Measurements from ENCODE around the gene TAGLN3. TPM values are rescaled to one million over a fixed set of nuclear protein-coding genes. Genes with fewer than 3 reads are reported as not detected.

The TAGLN3 gene
- total RNA-seq, 1 experiment from 2014 or later = not detected

Other genes starting within 250 kb of the TAGLN3 start
- 29.3 and 40.5 TPM in 2 replicates for gene PHLDB2, start 139.7 kb upstream of the TAGLN3 start, total RNA-seq (2014; rRNA removed; shearing (Covaris generic))
- gene ABHD10, start 19.9 kb upstream of the TAGLN3 start, total RNA-seq (2014; rRNA removed; shearing (Covaris generic)) = 23.1 and 33.7 TPM in 2 replicates
- not detected in 2 replicates for gene TMPRSS7, start 35.8 kb downstream of the TAGLN3 start, total RNA-seq (2014; rRNA removed; shearing (Covaris generic))
- 20.6 and 27.6 TPM in 2 replicates for gene C3orf52, start 87.5 kb downstream of the TAGLN3 start, total RNA-seq (2014; rRNA removed; shearing (Covaris generic))
- not detected in 2 replicates for gene GCSAM, start 134.3 kb downstream of the TAGLN3 start, total RNA-seq (2014; rRNA removed; shearing (Covaris generic))